H9 (cell line): ENCODE measurements around the gene RAB3GAP2. TPM values are rescaled to one million over a fixed set of nuclear protein-coding genes. Genes with fewer than 3 reads are reported as not detected.

Experiments
- DNase-seq: peaks from one replicate; pipeline ENCODE4 v3.0.0-alpha.2; 2017
- H2AFZ ChIP-seq: one replicate; pipeline ENCODE4 v1.6.1; 2013; ENCODE audit warnings: mild to moderate bottlenecking, low read length, control low read depth, moderate library complexity
- H2AK5ac ChIP-seq: 2 replicates; pipeline ENCODE4 v1.6.1; 2013; ENCODE audit warnings: low read length, control low read depth, mixed read lengths; ENCODE audit not compliant: insufficient read length
- H2BK120ac ChIP-seq: one replicate; pipeline ENCODE4 v1.6.1; 2013; ENCODE audit warnings: low read depth, mild to moderate bottlenecking, low read length, control low read depth, inconsistent platforms; ENCODE audit not compliant: poor library complexity, severe bottlenecking
- H2BK12ac ChIP-seq: 2 replicates; pipeline ENCODE4 v1.6.1; 2013; ENCODE audit warnings: low read length, control low read depth, mixed read lengths, low read depth; ENCODE audit not compliant: insufficient read length
- H2BK15ac ChIP-seq: 2 replicates; pipeline ENCODE4 v1.6.1; 2013; ENCODE audit warnings: low read depth, low read length, control low read depth
- H2BK20ac ChIP-seq: one replicate; pipeline ENCODE4 v1.6.1; 2013; ENCODE audit warnings: low read depth, mild to moderate bottlenecking, low read length, control low read depth, inconsistent platforms; ENCODE audit not compliant: poor library complexity, severe bottlenecking
- H2BK5ac ChIP-seq: 2 replicates; pipeline ENCODE4 v1.6.1; 2013; ENCODE audit warnings: low read length, control low read depth, mixed read lengths; ENCODE audit not compliant: insufficient read length
- H3K14ac ChIP-seq: 2 replicates; pipeline ENCODE4 v1.6.1; 2013; ENCODE audit warnings: low read length, control low read depth; ENCODE audit not compliant: insufficient read depth
- H3K18ac ChIP-seq: 2 replicates; pipeline ENCODE4 v1.6.1; 2013; ENCODE audit warnings: low read depth, mild to moderate bottlenecking, mixed read lengths, low read length, control low read depth; ENCODE audit not compliant: insufficient read length
- H3K23ac ChIP-seq: 2 replicates; pipeline ENCODE4 v1.6.1; 2013; ENCODE audit warnings: low read length, control low read depth, mixed read lengths, low read depth; ENCODE audit not compliant: insufficient read length
- H3K23me2 ChIP-seq: 2 replicates; pipeline ENCODE4 v1.6.1; 2013; ENCODE audit warnings: low read depth, mild to moderate bottlenecking, mixed read lengths, low read length, control low read depth; ENCODE audit not compliant: insufficient read length, poor library complexity, severe bottlenecking
- H3K27ac ChIP-seq: 2 replicates; pipeline ENCODE4 v1.5.1; 2013; ENCODE audit warnings: low read length, control low read depth, mixed read lengths, low read depth; ENCODE audit not compliant: insufficient read length
- H3K27me3 ChIP-seq: 2 replicates; pipeline ENCODE4 v1.6.1; 2013; ENCODE audit warnings: low read length, control low read depth, inconsistent platforms; ENCODE audit not compliant: insufficient read depth
- H3K4ac ChIP-seq: 2 replicates; pipeline ENCODE4 v1.6.1; 2013; ENCODE audit warnings: low read depth, mild to moderate bottlenecking, control low read depth, inconsistent platforms, low read length, moderate library complexity
- H3K4me1 ChIP-seq: 2 replicates; pipeline ENCODE4 v1.6.1; 2013; ENCODE audit warnings: low read length, control low read depth, inconsistent platforms; ENCODE audit not compliant: insufficient read depth
- H3K4me2 ChIP-seq: 2 replicates; pipeline ENCODE4 v1.6.1; 2013; ENCODE audit warnings: low read length, control low read depth, mixed read lengths; ENCODE audit not compliant: insufficient read length, insufficient read depth
- H3K56ac ChIP-seq: 2 replicates; pipeline ENCODE4 v1.6.1; 2013; ENCODE audit warnings: low read depth, mild to moderate bottlenecking, mixed read lengths, low read length, control low read depth; ENCODE audit not compliant: insufficient read length
- H3K79me1 ChIP-seq: 2 replicates; pipeline ENCODE4 v1.6.1; 2013; ENCODE audit warnings: low read depth, mild to moderate bottlenecking, moderate library complexity, low read length, control low read depth, inconsistent platforms; ENCODE audit not compliant: insufficient read depth, poor library complexity, severe bottlenecking
- H3K79me2 ChIP-seq: 2 replicates; pipeline ENCODE4 v1.6.1; 2013; ENCODE audit warnings: low read length, control low read depth, inconsistent platforms; ENCODE audit not compliant: insufficient read depth
- H3K9ac ChIP-seq: 2 replicates; pipeline ENCODE4 v1.6.1; 2013; ENCODE audit warnings: low read length, control low read depth, mixed read lengths; ENCODE audit not compliant: insufficient read length; ENCODE audit errors: extremely low read depth
- H3K9me3 ChIP-seq: one replicate; pipeline ENCODE4 v1.6.1; 2013; ENCODE audit warnings: low read depth, low read length, inconsistent platforms; ENCODE audit not compliant: control insufficient read depth
- H3T11ph ChIP-seq: one replicate; pipeline ENCODE4 v1.6.1; 2013; ENCODE audit warnings: mild to moderate bottlenecking, low read length, control low read depth, inconsistent platforms
- H4K20me1 ChIP-seq: one replicate; pipeline ENCODE4 v1.6.1; 2013; ENCODE audit not compliant: control insufficient read depth, insufficient read length, insufficient read depth
- H4K5ac ChIP-seq: 2 replicates; pipeline ENCODE4 v1.6.1; 2013; ENCODE audit warnings: low read depth, mild to moderate bottlenecking, mixed read lengths, low read length, control low read depth; ENCODE audit not compliant: insufficient read length
- H4K8ac ChIP-seq: replicated peaks from 2 replicates; pipeline ENCODE4 v1.6.1; 2013; ENCODE audit warnings: low read length, control low read depth, mixed read lengths, low read depth; ENCODE audit not compliant: insufficient read length
- H4K91ac ChIP-seq: 2 replicates; pipeline ENCODE4 v1.6.1; 2013; ENCODE audit warnings: low read depth, mild to moderate bottlenecking, moderate library complexity, mixed read lengths, low read length, control low read depth; ENCODE audit not compliant: insufficient read length
- H3K27ac Mint-ChIP-seq, 3 experiments: 2 replicates in 2 of 3; 3 replicates in 1 of 3; pipeline ENCODE4 v1.8.0; 2020 to 2021; ENCODE audit warnings: mixed read lengths in 3 of 3, mild to moderate bottlenecking in 1 of 3, moderate library complexity in 1 of 3
- H3K27me3 Mint-ChIP-seq: 2 replicates; pipeline ENCODE4 v1.8.0; 2021; ENCODE audit warnings: low read depth, mild to moderate bottlenecking, moderate library complexity, mixed read lengths
- H3K36me3 Mint-ChIP-seq, 3 experiments: 2 replicates in 2 of 3; 3 replicates in 1 of 3; pipeline ENCODE4 v1.8.0; 2020 to 2021; ENCODE audit warnings: low read depth in 3 of 3, mixed read lengths in 3 of 3; ENCODE audit not compliant: insufficient read depth in 1 of 3
- H3K4me1 Mint-ChIP-seq, 2 experiments: 2 replicates each; pipeline ENCODE4 v1.8.0; 2020; ENCODE audit warnings: mixed read lengths in 2 of 2
- H3K4me3 Mint-ChIP-seq, 2 experiments: 2 replicates in 1 of 2; 3 replicates in 1 of 2; pipeline ENCODE4 v1.8.0; 2020 to 2021; ENCODE audit warnings: mild to moderate bottlenecking in 2 of 2, mixed read lengths in 2 of 2, moderate library complexity in 1 of 2
- H3K9me3 Mint-ChIP-seq, 2 experiments: 2 replicates in 1 of 2; 3 replicates in 1 of 2; pipeline ENCODE4 v1.8.0; 2020; ENCODE audit warnings: mild to moderate bottlenecking in 2 of 2, mixed read lengths in 2 of 2, moderate library complexity in 1 of 2
- WGBS: extraction: QIAGEN DNeasy Blood & Tissue Kit; methylation state at CpG from one replicate; pipeline ENCODE4 v1.1.7; 2013; ENCODE audit warnings: missing lambda C conversion rate, low lambda C conversion rate, mixed read lengths; ENCODE audit not compliant: insufficient read length; ENCODE audit errors: extremely low coverage; 5-methylcytosine and 5-hydroxymethylcytosine counted together
- total RNA-seq: library from RNA; stranded (reverse); gene quantifications from 2 replicates; pipeline ENCODE4 v1.2.1, GENCODE V29; 2021
- TF ChIP-seq, protein P1 (sequence below): fragments of 200-600 bp; sonication (generic); conservative IDR thresholded peaks from 3 replicates; pipeline ENCODE4 v1.8.0; 2021; ENCODE audit warnings: antibody characterized with exemption, mild to moderate bottlenecking

Gene RAB3GAP2
- total RNA-seq, 1 experiment from 2014 or later = 48.3 TPM

DNA sequence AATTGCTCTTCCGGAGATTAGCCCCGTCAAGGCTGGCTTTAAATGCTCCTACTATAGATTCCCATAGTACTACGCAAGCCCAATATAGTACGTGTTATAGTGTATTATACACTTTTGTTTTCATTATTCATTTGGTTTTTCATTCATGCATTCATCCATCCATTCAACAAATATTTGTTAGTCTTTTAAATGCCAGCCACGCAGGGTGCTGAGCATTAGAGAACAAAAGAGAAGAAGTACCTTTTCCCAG is 513 bp upstream of the RAB3GAP2 start:
- TF ChIP-seq, protein P1, sequence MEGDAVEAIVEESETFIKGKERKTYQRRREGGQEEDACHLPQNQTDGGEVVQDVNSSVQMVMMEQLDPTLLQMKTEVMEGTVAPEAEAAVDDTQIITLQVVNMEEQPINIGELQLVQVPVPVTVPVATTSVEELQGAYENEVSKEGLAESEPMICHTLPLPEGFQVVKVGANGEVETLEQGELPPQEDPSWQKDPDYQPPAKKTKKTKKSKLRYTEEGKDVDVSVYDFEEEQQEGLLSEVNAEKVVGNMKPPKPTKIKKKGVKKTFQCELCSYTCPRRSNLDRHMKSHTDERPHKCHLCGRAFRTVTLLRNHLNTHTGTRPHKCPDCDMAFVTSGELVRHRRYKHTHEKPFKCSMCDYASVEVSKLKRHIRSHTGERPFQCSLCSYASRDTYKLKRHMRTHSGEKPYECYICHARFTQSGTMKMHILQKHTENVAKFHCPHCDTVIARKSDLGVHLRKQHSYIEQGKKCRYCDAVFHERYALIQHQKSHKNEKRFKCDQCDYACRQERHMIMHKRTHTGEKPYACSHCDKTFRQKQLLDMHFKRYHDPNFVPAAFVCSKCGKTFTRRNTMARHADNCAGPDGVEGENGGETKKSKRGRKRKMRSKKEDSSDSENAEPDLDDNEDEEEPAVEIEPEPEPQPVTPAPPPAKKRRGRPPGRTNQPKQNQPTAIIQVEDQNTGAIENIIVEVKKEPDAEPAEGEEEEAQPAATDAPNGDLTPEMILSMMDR = no peak
- no peak overlapping the region for H3K4ac ChIP-seq
- H3K79me2 ChIP-seq = peaks cover 24% of the 10 kb centered on the region; the same call in 1 of the 2 replicates
- H4K91ac ChIP-seq = no peak overlapping the region
- DNase-seq = no peak
- no peak overlapping the region for H2BK15ac ChIP-seq
- no peak overlapping the region for H3K56ac ChIP-seq
- peak overlapping the region; percentile 82 for H3K9ac ChIP-seq
- no peak overlapping the region for H4K8ac ChIP-seq
- peak overlapping the region; percentile 76 for H3K27ac ChIP-seq
- H3K14ac ChIP-seq = no peak overlapping the region
- no peak overlapping the region for H3T11ph ChIP-seq
- H3K4me2 ChIP-seq = peak overlapping the region; percentile 94
- H3K23me2 ChIP-seq = peaks cover 9% of the 10 kb centered on the region
- peaks cover 23 to 31% of the 10 kb centered on the region in 2 experiments for H3K4me1 Mint-ChIP-seq
- H3K27me3 ChIP-seq = no peaks in the 10 kb centered on the region
- no peaks in the 10 kb centered on the region for H3K9me3 ChIP-seq
- H3K79me1 ChIP-seq = no peaks in the 10 kb centered on the region
- no peak overlapping the region for H3K23ac ChIP-seq
- no CpG with 5 or more reads among the region's 5 CpGs for WGBS
- no peak overlapping the region for H3K18ac ChIP-seq
- no peak overlapping the region for H4K5ac ChIP-seq
- peaks cover 15% of the 10 kb centered on the region; the same call in 1 of the 2 replicates for H3K4me1 ChIP-seq
- peak overlapping the region; percentile 95 to 96 (median 96) for H3K27ac Mint-ChIP-seq
- H4K20me1 ChIP-seq = no peaks in the 10 kb centered on the region
- no peak overlapping the region for H2BK120ac ChIP-seq
- no peak overlapping the region for H3K4me3 Mint-ChIP-seq
- H3K36me3 Mint-ChIP-seq = peaks cover 6 to 10% (median 9%) of the 10 kb centered on the region in 3 experiments; a peak in 6 of 7 replicates
- H3K9me3 Mint-ChIP-seq = no peaks in the 10 kb centered on the region
- H3K27me3 Mint-ChIP-seq = no peaks in the 10 kb centered on the region
- H2BK12ac ChIP-seq = no peak overlapping the region
- no peak overlapping the region for H2BK20ac ChIP-seq
- H2AK5ac ChIP-seq = no peak overlapping the region
- no peak overlapping the region for H2BK5ac ChIP-seq
- no peak overlapping the region for H2AFZ ChIP-seq
